ENCODE results near the gene ROBO1.

GRCh38 chr3:79204351-79204750 lies 563.4 kb downstream of the ROBO1 start:
- TF ChIP-seq RXRA (IDR thresholded peaks at IDR 0.05): no peak
- TF ChIP-seq REST (IDR thresholded peaks at IDR 0.05): no peak
- TF ChIP-seq MAX (IDR thresholded peaks at IDR 0.05): no peak
- no peak for TF ChIP-seq CTCF (IDR thresholded peaks at IDR 0.05; ENCODE audit: low read depth, low read length, missing input control)
- no peak for TF ChIP-seq GABPA (IDR thresholded peaks at IDR 0.05 in 1 of 2, conservative IDR thresholded peaks at IDR 0.05 in 1 of 2)
- no peak for TF ChIP-seq TAF1 (conservative IDR thresholded peaks at IDR 0.05)
- TF ChIP-seq RAD21 (IDR thresholded peaks at IDR 0.05): no peak
- TF ChIP-seq FOXA1 (IDR thresholded peaks at IDR 0.05): no peak
- TF ChIP-seq EGR1 (IDR thresholded peaks at IDR 0.05; ENCODE audit: low read depth in 2 of 2): no peak
- TF ChIP-seq ATF3 (IDR thresholded peaks at IDR 0.05): no peak
- TF ChIP-seq SP1 (IDR thresholded peaks at IDR 0.05): no peak
- TF ChIP-seq JUND (IDR thresholded peaks at IDR 0.05): no peak
